DMS79 (cell line): Measurements from ENCODE around the gene GEN1.

Experiments used
- DNase-seq: peaks from one replicate; lab custom pipeline; 2025; lab: John Stamatoyannopoulos, UW

GEN1 gene

DNA sequence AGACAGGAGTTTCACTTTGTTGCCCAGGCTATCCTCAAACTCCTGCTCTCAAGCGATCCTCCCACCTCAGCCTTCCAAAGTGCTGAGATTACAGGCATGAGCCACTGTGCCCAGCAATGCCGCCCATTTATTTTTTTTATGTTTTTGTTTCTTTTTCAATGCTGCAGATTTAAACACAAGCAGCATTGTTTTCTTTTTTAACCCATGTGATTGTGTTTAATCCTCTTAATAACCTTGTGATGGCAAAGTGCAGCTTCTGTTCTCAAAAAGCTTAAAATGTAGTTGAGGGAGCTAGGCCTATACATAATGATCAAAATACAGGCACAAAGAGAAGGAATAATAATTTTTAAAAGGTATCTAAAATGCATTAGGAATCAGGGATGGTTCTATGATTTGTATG, 73.8 kb downstream of the GEN1 start:
- no peak for DNase-seq

DNA sequence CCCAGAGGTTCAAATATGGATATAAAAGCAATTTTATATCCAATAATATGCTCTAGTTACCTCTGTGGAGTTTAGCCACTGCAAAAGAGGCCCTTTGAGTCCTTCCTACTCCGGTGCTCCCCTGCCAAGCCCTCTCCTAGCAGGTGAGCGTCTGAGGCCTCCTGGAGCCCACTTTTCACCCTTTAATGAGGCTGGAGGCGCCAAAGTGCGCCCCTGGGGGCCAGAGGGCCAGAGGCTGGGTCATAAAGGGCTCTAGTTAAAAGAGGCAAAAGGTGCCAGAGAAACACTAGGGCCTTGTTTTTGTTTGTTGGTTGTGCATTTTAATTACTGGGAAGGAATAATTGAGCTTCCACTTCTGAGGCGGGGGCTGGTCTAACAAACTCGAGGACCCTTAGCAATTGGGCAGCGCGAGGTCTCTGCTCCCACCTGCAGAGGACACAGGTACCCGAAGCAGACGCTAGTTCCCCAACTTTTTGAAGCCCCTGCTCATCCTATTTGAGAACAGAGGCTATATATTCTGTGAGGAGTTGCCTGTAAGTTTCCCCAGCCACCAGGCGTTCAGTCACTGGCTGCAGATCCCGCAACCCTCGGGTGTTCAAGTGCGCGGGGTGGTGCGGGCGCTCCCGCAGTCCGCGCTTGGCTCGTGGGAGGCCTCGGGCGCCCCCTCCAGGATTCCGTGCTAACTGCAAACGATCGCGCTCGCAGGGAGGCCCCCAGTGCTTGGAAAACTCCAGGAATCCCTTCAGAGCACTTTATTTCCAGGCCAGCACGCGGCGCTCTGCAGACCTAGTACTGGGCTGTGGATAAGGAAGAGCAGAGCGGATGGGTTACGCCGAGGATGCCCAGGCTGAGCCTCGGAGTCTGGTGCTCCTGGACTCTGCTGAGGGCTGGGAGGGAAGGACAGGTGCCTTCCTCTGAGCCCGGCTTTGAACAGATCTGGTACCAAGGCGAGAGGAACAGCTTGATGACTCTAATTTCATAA, 76.4 kb downstream of the GEN1 start:
- peak; percentile 62 for DNase-seq

DNA sequence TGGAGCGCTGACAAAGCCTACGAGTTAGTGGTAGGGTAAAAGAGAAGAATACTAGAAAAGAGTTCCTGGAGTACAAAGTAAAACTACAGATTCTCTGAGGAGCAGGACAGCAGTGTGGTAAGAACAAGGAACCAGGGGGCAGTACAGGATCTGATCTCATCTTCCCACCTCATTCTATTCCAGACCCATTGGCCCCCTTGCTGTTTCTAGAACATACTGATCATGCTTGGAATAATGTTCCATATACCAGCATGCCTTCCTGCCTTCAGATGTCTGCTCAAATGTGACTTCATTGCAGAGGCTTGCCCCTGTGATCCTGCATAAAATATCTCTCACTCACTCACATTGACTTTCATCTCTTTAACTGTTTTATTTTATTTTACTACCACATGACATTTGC, 81.6 kb downstream of the GEN1 start:
- no peak for DNase-seq
